Fibroblast of pulmonary artery (primary cell): Measurements from ENCODE around the gene FBXO10.

ENCODE experiments used
- DNase-seq: peaks from one replicate; pipeline ENCODE4 v3.0.0-alpha.2; 2010; ENCODE audit warnings: low read depth
- H3K4me3 ChIP-seq: replicated peaks from 2 replicates; pipeline ENCODE4 v1.5.1; 2011; ENCODE audit warnings: low read depth, mild to moderate bottlenecking, control low read depth, low read length, moderate library complexity
- TF ChIP-seq, protein P1 (sequence below): IDR thresholded peaks from 2 replicates; pipeline ENCODE4 v1.5.1; 2011; ENCODE audit warnings: mild to moderate bottlenecking, control low read depth, low read length, inconsistent platforms; ENCODE audit errors: missing control alignments

Gene FBXO10

DNA sequence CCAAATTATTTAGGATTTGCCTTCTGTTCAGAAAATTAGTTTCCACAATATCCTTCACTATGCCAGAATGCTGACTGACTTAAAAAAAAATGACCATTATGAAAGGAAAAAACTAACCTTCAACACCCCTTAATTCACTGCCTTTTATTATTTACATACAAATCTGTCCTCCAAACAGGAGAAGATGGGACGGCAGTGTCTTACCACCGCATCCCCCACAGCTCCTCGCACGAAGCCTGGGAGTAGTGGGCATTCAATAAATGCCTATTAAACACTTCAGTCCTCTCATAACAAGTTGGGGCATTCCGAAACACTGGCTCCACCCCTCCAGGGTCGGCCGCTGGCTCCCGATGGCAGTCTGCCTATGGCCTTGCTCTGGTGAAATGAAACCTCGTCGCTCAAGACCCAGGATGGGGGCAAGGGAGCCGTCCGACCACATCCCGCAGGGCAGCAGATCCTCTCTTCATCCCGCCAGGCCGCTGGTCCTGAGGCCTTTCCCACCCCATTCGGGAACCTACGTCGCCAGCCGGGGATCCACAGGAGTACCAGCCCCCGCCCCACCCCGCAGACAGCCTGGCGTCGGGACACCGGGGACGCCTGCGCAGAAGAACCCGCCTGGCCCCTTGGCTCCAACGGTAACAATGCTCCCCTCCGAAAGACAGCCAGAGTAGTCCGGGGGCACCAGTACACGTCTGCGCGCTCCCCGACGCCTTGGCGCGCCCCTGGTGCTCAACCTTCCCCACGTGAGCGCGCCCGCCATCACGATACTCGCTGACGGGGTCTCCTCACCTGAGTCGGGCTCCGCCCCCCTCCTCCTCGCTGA is 111.5 kb downstream of the FBXO10 start:
- peak overlapping the region; percentile 92 for H3K4me3 ChIP-seq
- DNase-seq: peak; percentile 73
- TF ChIP-seq, protein P1, sequence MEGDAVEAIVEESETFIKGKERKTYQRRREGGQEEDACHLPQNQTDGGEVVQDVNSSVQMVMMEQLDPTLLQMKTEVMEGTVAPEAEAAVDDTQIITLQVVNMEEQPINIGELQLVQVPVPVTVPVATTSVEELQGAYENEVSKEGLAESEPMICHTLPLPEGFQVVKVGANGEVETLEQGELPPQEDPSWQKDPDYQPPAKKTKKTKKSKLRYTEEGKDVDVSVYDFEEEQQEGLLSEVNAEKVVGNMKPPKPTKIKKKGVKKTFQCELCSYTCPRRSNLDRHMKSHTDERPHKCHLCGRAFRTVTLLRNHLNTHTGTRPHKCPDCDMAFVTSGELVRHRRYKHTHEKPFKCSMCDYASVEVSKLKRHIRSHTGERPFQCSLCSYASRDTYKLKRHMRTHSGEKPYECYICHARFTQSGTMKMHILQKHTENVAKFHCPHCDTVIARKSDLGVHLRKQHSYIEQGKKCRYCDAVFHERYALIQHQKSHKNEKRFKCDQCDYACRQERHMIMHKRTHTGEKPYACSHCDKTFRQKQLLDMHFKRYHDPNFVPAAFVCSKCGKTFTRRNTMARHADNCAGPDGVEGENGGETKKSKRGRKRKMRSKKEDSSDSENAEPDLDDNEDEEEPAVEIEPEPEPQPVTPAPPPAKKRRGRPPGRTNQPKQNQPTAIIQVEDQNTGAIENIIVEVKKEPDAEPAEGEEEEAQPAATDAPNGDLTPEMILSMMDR: no peak

DNA sequence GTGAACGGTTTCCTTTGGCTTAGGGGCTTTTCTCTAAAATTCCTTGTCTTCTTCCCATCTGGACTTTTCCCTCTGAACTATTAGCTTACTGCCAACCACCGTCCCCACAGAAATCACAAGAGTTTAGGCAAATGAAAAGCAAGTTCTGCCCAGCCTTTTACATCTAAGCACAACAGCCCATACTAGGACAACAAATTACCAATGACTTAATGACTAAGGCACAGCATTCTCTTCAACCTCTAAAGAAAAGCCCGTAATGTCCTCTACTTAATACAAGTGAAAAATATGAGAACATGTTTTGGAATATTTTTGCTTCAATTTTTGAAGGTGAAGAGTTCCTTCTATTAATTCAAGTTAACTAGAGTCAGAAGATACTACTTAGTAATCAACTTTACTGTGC is 112.2 kb downstream of the FBXO10 start:
- peak overlapping the region; percentile 92 for H3K4me3 ChIP-seq
- no peak for DNase-seq
- TF ChIP-seq, protein P1: no peak
